H9 (cell line): ENCODE measurements around the gene CHST1. TPM values are rescaled to one million over a fixed set of nuclear protein-coding genes. Genes with fewer than 3 reads are reported as not detected.

Source experiments
- DNase-seq: peaks from one replicate; pipeline ENCODE4 v3.0.0-alpha.2; 2017
- H2AFZ ChIP-seq: one replicate; pipeline ENCODE4 v1.6.1; 2013; ENCODE audit warnings: mild to moderate bottlenecking, low read length, control low read depth, moderate library complexity
- H2AK5ac ChIP-seq: 2 replicates; pipeline ENCODE4 v1.6.1; 2013; ENCODE audit warnings: low read length, control low read depth, mixed read lengths; ENCODE audit not compliant: insufficient read length
- H2BK120ac ChIP-seq: one replicate; pipeline ENCODE4 v1.6.1; 2013; ENCODE audit warnings: low read depth, mild to moderate bottlenecking, low read length, control low read depth, inconsistent platforms; ENCODE audit not compliant: poor library complexity, severe bottlenecking
- H2BK12ac ChIP-seq: 2 replicates; pipeline ENCODE4 v1.6.1; 2013; ENCODE audit warnings: low read length, control low read depth, mixed read lengths, low read depth; ENCODE audit not compliant: insufficient read length
- H2BK15ac ChIP-seq: 2 replicates; pipeline ENCODE4 v1.6.1; 2013; ENCODE audit warnings: low read depth, low read length, control low read depth
- H2BK20ac ChIP-seq: one replicate; pipeline ENCODE4 v1.6.1; 2013; ENCODE audit warnings: low read depth, mild to moderate bottlenecking, low read length, control low read depth, inconsistent platforms; ENCODE audit not compliant: poor library complexity, severe bottlenecking
- H2BK5ac ChIP-seq: 2 replicates; pipeline ENCODE4 v1.6.1; 2013; ENCODE audit warnings: low read length, control low read depth, mixed read lengths; ENCODE audit not compliant: insufficient read length
- H3K14ac ChIP-seq: 2 replicates; pipeline ENCODE4 v1.6.1; 2013; ENCODE audit warnings: low read length, control low read depth; ENCODE audit not compliant: insufficient read depth
- H3K18ac ChIP-seq: 2 replicates; pipeline ENCODE4 v1.6.1; 2013; ENCODE audit warnings: low read depth, mild to moderate bottlenecking, mixed read lengths, low read length, control low read depth; ENCODE audit not compliant: insufficient read length
- H3K23ac ChIP-seq: 2 replicates; pipeline ENCODE4 v1.6.1; 2013; ENCODE audit warnings: low read length, control low read depth, mixed read lengths, low read depth; ENCODE audit not compliant: insufficient read length
- H3K23me2 ChIP-seq: 2 replicates; pipeline ENCODE4 v1.6.1; 2013; ENCODE audit warnings: low read depth, mild to moderate bottlenecking, mixed read lengths, low read length, control low read depth; ENCODE audit not compliant: insufficient read length, poor library complexity, severe bottlenecking
- H3K27ac ChIP-seq: 2 replicates; pipeline ENCODE4 v1.5.1; 2013; ENCODE audit warnings: low read length, control low read depth, mixed read lengths, low read depth; ENCODE audit not compliant: insufficient read length
- H3K27me3 ChIP-seq: 2 replicates; pipeline ENCODE4 v1.6.1; 2013; ENCODE audit warnings: low read length, control low read depth, inconsistent platforms; ENCODE audit not compliant: insufficient read depth
- H3K4ac ChIP-seq: 2 replicates; pipeline ENCODE4 v1.6.1; 2013; ENCODE audit warnings: low read depth, mild to moderate bottlenecking, control low read depth, inconsistent platforms, low read length, moderate library complexity
- H3K4me1 ChIP-seq: 2 replicates; pipeline ENCODE4 v1.6.1; 2013; ENCODE audit warnings: low read length, control low read depth, inconsistent platforms; ENCODE audit not compliant: insufficient read depth
- H3K4me2 ChIP-seq: 2 replicates; pipeline ENCODE4 v1.6.1; 2013; ENCODE audit warnings: low read length, control low read depth, mixed read lengths; ENCODE audit not compliant: insufficient read length, insufficient read depth
- H3K56ac ChIP-seq: 2 replicates; pipeline ENCODE4 v1.6.1; 2013; ENCODE audit warnings: low read depth, mild to moderate bottlenecking, mixed read lengths, low read length, control low read depth; ENCODE audit not compliant: insufficient read length
- H3K79me1 ChIP-seq: 2 replicates; pipeline ENCODE4 v1.6.1; 2013; ENCODE audit warnings: low read depth, mild to moderate bottlenecking, moderate library complexity, low read length, control low read depth, inconsistent platforms; ENCODE audit not compliant: insufficient read depth, poor library complexity, severe bottlenecking
- H3K79me2 ChIP-seq: 2 replicates; pipeline ENCODE4 v1.6.1; 2013; ENCODE audit warnings: low read length, control low read depth, inconsistent platforms; ENCODE audit not compliant: insufficient read depth
- H3K9ac ChIP-seq: 2 replicates; pipeline ENCODE4 v1.6.1; 2013; ENCODE audit warnings: low read length, control low read depth, mixed read lengths; ENCODE audit not compliant: insufficient read length; ENCODE audit errors: extremely low read depth
- H3K9me3 ChIP-seq: one replicate; pipeline ENCODE4 v1.6.1; 2013; ENCODE audit warnings: low read depth, low read length, inconsistent platforms; ENCODE audit not compliant: control insufficient read depth
- H3T11ph ChIP-seq: one replicate; pipeline ENCODE4 v1.6.1; 2013; ENCODE audit warnings: mild to moderate bottlenecking, low read length, control low read depth, inconsistent platforms
- H4K20me1 ChIP-seq: one replicate; pipeline ENCODE4 v1.6.1; 2013; ENCODE audit not compliant: control insufficient read depth, insufficient read length, insufficient read depth
- H4K5ac ChIP-seq: 2 replicates; pipeline ENCODE4 v1.6.1; 2013; ENCODE audit warnings: low read depth, mild to moderate bottlenecking, mixed read lengths, low read length, control low read depth; ENCODE audit not compliant: insufficient read length
- H4K8ac ChIP-seq: replicated peaks from 2 replicates; pipeline ENCODE4 v1.6.1; 2013; ENCODE audit warnings: low read length, control low read depth, mixed read lengths, low read depth; ENCODE audit not compliant: insufficient read length
- H4K91ac ChIP-seq: 2 replicates; pipeline ENCODE4 v1.6.1; 2013; ENCODE audit warnings: low read depth, mild to moderate bottlenecking, moderate library complexity, mixed read lengths, low read length, control low read depth; ENCODE audit not compliant: insufficient read length
- H3K27ac Mint-ChIP-seq, 3 experiments: 2 replicates in 2 of 3; 3 replicates in 1 of 3; pipeline ENCODE4 v1.8.0; 2020 to 2021; ENCODE audit warnings: mixed read lengths in 3 of 3, mild to moderate bottlenecking in 1 of 3, moderate library complexity in 1 of 3
- H3K27me3 Mint-ChIP-seq: 2 replicates; pipeline ENCODE4 v1.8.0; 2021; ENCODE audit warnings: low read depth, mild to moderate bottlenecking, moderate library complexity, mixed read lengths
- H3K36me3 Mint-ChIP-seq, 3 experiments: 2 replicates in 2 of 3; 3 replicates in 1 of 3; pipeline ENCODE4 v1.8.0; 2020 to 2021; ENCODE audit warnings: low read depth in 3 of 3, mixed read lengths in 3 of 3; ENCODE audit not compliant: insufficient read depth in 1 of 3
- H3K4me1 Mint-ChIP-seq, 2 experiments: 2 replicates each; pipeline ENCODE4 v1.8.0; 2020; ENCODE audit warnings: mixed read lengths in 2 of 2
- H3K4me3 Mint-ChIP-seq, 2 experiments: 2 replicates in 1 of 2; 3 replicates in 1 of 2; pipeline ENCODE4 v1.8.0; 2020 to 2021; ENCODE audit warnings: mild to moderate bottlenecking in 2 of 2, mixed read lengths in 2 of 2, moderate library complexity in 1 of 2
- H3K9me3 Mint-ChIP-seq, 2 experiments: 2 replicates in 1 of 2; 3 replicates in 1 of 2; pipeline ENCODE4 v1.8.0; 2020; ENCODE audit warnings: mild to moderate bottlenecking in 2 of 2, mixed read lengths in 2 of 2, moderate library complexity in 1 of 2
- WGBS: extraction: QIAGEN DNeasy Blood & Tissue Kit; methylation state at CpG from one replicate; pipeline ENCODE4 v1.1.7; 2013; ENCODE audit warnings: missing lambda C conversion rate, low lambda C conversion rate, mixed read lengths; ENCODE audit not compliant: insufficient read length; ENCODE audit errors: extremely low coverage; 5-methylcytosine and 5-hydroxymethylcytosine counted together
- total RNA-seq: library from RNA; stranded (reverse); gene quantifications from 2 replicates; pipeline ENCODE4 v1.2.1, GENCODE V29; 2021
- TF ChIP-seq, protein P1 (sequence below): fragments of 200-600 bp; sonication (generic); conservative IDR thresholded peaks from 3 replicates; pipeline ENCODE4 v1.8.0; 2021; ENCODE audit warnings: antibody characterized with exemption, mild to moderate bottlenecking

The CHST1 gene
- total RNA-seq, 1 experiment from 2014 or later = 0.57 TPM

DNA sequence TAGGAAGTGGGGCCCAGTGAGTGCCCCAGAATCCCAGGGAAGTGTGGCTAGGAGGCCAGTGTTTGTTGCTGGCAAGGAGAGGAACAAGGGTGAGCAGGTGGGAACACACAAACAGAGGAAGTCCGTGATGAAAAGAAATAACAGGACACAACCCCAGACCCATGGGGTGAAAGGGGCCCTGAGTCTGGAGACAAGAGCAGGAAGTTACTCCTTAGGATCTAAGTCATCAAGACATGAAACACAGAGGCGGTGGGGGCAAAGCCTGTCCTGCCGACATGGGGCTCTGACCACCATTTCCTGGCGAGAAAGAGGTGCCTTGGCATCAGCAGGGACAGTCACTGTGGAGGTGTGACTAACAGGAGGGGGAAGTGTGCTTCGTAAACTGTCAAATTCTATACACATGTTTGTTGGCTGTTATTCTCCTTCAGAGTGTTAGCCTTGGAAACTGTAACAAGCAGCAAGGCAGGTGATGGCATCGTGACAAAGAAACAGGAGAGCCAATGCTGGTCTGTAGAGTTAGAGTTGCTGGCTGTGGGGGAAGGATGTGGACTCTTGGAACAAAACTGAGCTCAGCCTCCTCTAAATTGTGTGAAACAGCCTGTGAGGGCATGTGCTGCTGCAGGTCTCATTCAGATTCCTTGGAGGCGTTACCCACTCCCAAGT lies 21.7 kb downstream of the CHST1 start:
- Histone ChIP-seq H3K23ac (no peak overlapping the region), H3K4ac (no peak overlapping the region), H3K56ac (no peak overlapping the region), H3K18ac (no peak overlapping the region), H2BK5ac (no peak overlapping the region), H2AK5ac (no peak overlapping the region), H4K91ac (no peak overlapping the region), H3K79me2 (no peaks in the 10 kb centered on the region), H2BK20ac (no peak overlapping the region), H3K27ac (no peak overlapping the region), H4K5ac (no peak overlapping the region), H4K20me1 (no peaks in the 10 kb centered on the region), H3K4me1 (peaks cover 4% of the 10 kb centered on the region; the same call in 1 of the 2 replicates), H3K9me3 (no peaks in the 10 kb centered on the region), H2BK15ac (no peak overlapping the region), H2BK120ac (no peak overlapping the region), H3K4me2 (no peak overlapping the region), H3T11ph (no peak overlapping the region), H2BK12ac (no peak overlapping the region), H3K23me2 (no peaks in the 10 kb centered on the region), H3K27me3 (no peaks in the 10 kb centered on the region), H3K9ac (no peak overlapping the region), H3K79me1 (no peaks in the 10 kb centered on the region), H3K14ac (no peak overlapping the region), H4K8ac (no peak overlapping the region), H2AFZ (no peak overlapping the region)
- Mint-ChIP-seq H3K4me1 (peaks cover 11 to 12% of the 10 kb centered on the region in 2 experiments; a peak in 3 of 4 replicates), H3K36me3 (peaks cover 0 to 2% (median 0%) of the 10 kb centered on the region in 3 experiments; a peak in 3 of 7 replicates), H3K27me3 (peaks cover 17% of the 10 kb centered on the region), H3K4me3 (no peak overlapping the region), H3K27ac (no peak overlapping the region; a peak in 1 of 7 replicates), H3K9me3 (peaks cover 2 to 4% of the 10 kb centered on the region in 2 experiments; a peak in 4 of 5 replicates)
- no peak for DNase-seq
- WGBS = no CpG with 5 or more reads among the region's 7 CpGs
- TF ChIP-seq, protein P1, sequence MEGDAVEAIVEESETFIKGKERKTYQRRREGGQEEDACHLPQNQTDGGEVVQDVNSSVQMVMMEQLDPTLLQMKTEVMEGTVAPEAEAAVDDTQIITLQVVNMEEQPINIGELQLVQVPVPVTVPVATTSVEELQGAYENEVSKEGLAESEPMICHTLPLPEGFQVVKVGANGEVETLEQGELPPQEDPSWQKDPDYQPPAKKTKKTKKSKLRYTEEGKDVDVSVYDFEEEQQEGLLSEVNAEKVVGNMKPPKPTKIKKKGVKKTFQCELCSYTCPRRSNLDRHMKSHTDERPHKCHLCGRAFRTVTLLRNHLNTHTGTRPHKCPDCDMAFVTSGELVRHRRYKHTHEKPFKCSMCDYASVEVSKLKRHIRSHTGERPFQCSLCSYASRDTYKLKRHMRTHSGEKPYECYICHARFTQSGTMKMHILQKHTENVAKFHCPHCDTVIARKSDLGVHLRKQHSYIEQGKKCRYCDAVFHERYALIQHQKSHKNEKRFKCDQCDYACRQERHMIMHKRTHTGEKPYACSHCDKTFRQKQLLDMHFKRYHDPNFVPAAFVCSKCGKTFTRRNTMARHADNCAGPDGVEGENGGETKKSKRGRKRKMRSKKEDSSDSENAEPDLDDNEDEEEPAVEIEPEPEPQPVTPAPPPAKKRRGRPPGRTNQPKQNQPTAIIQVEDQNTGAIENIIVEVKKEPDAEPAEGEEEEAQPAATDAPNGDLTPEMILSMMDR = no peak
